HG03103 (cell line): Measurements from ENCODE around the gene KIF26B.
"Not testable (repeated sequence)": the region's sequence is repeated elsewhere in the genome, so short reads cannot be mapped to it uniquely, and the experiment has no call there.

Experiments
- ATAC-seq: cut with Tn5 transposase; IDR thresholded peaks from one replicate; pipeline ENCODE4 v1.9.1; 2021; ENCODE audit warnings: low read depth; ENCODE audit not compliant: unreplicated experiment

The KIF26B gene

DNA sequence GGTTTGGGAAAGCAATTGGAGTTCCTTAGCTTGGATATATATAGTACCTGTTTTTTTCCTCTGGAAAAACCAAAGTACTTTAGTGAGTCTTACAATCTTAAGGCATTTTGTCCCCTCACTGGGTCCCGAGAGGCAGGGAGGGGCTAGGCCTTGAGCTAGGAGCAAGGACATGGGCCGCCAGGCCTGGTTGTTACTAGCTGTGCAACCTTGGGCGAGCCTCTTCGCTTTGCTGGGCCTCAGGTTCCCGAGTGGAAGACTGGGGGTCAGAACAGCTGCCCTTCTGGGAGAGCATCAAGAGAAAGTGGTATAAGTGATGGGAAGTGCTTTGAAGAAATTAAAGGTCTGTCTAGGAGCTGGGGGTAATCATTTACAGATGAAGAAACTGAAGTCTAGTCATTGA lies 553.2 kb downstream of the KIF26B start:
- ATAC-seq, result no peak

DNA sequence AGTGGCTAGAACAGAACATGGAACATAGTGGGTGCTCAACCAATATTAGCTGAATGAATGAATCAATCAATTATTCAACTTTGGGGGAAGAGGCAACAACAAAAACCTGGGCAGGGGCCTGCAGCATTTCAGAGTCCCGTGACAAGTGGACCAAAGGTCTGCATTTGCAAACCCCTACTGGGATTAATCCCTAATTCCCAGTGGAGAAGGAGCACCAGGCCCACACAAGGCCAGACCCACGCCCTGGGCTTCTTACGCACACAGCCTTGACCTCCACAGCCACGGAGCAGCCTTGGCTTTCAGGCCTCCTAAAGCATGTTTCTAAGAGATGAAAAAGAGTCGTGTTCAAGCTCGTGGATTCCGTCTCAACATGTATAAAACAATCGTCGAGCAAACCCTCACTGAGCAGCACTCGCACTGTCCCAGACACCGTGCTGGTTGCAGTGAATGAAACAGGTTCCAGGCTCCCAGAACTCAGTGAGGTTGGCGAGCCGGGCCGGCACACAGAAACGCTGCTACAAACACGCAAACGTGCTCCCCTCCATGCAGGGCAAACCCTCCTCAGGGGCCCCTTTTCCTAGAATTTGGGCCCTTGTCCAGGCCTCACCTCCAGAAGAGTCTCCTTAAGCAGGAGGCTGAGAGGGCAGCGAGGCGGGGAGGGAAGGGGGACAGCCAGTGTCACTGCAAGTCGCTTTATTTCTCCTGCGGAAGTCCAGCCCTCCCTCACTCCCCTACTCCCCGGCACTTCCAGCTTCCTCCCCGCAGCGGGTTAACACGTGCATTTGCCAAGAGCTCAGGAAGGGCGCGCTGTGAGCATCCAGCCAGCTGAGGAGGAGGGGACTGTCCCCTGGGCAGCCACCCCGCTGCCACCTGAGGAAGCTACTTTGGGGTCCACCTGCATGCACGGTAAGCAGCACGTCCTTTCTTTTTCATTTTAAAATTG lies 556.4 kb downstream of the KIF26B start:
- no peak for ATAC-seq

DNA sequence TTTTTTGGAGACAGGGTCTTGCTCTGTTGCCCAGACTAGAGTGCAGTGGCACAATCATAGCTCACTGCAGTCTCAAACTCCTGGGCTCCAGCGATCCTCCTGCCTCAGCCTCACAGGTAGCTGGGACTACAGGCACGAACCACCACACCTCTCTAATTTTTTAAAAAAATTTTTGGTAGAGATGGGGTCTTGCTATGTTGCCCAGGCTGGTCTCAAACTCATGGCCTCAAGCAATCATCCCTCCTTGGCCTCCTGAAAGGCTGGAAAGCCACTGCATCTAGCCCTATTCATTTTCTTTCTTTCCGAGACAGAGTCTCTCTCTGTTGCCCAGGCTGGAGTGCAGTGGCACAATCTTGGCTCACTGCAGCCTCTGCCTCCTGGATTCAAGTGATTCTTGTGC lies 559.2 kb downstream of the KIF26B start:
- ATAC-seq, result not testable (repeated sequence)

DNA sequence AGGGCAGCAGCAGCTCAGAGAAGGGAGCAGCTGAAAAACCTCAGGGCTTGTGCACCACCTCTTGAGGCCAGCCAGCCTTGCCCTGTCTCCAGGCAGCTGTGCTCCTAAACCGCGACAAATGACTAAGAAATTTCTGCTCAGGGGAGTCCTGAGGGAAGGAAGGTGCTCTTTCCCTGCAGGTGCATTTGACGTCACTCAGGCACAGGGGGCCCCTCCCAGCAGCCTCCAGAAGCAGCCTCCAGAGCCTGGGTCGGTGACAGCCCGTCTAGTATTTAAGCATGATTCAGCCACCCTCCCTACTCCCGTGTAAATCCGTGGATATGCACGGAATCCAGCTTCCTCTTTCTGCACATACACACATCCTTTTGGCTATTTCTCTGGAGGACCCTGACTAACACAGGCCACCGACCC lies 560.5 kb downstream of the KIF26B start:
- ATAC-seq, result no peak

DNA sequence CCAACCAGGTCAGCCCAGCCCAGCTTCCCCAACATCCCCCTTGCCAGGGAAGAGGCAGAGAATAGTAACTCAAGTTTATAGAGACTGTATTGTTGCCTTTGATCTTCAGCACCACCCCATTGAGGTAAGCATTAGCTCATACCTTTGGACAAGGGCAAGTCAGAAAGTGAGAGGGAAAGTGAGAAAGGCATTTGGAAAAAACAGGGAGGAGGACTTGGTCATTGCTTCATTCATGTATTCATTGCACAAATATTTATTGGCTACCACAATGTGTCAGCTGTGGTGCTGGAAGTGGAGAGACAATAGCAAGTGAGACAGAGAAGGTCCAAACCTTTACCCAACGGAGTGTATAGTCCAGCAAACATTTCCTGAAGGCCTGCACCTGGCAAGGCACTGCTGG lies 561.2 kb downstream of the KIF26B start:
- ATAC-seq, result no peak

DNA sequence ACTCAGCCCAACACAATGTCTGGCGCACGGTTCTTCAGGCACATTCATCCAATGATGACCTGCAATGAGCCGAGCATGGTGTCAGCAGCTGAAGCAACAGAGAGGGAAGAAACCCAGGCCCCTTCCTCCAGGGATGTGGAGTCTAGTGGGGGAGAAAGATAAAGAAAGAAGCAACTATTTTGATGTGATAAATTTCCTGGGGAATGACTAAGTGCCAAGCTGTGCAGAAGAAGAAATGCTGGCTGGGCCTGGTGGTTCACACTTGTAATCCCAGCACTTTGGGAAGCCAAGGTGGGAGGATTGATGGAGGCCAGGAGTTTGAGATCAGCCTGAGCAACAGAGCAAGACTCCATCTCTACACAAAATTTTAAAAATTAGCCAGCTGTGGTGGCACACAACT lies 561.8 kb downstream of the KIF26B start:
- ATAC-seq, result no peak

DNA sequence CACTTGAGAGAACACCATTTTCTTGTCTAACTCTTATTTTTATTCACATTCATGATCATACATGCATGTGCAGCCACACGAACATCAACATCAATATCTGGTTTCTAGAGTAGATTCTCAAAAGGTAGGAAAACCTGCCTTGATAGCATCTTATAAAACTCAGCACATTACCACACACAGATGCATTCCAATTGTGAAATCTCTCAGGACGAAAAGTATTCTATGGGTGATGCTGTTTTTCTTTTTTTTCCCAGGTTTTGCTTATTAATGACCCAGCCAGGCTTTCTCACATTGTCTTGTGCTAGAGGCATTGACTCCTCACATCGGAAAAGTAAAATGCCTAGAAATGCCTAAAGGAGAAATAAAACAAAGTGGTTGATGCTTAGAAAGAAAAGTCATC lies 562.8 kb downstream of the KIF26B start:
- ATAC-seq, result no peak

DNA sequence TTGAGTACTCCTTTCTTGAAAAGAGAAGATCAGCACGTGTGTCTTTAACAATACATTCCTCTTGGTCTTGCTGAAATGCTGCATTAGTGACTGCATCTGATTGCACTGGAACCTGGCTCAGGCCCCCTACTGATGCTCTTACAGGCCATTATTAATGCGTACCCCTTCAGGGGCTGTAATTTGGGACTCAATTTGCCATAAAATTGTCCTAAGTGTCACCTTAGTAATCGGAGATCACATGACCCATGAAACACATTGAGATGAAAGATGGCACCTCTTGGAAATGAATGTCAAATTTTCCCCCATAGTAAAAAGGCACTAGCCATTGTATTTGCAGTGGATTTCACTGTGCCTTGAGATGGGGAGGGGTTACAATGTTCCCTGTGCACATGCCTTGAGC lies 563.3 kb downstream of the KIF26B start:
- ATAC-seq, result no peak

DNA sequence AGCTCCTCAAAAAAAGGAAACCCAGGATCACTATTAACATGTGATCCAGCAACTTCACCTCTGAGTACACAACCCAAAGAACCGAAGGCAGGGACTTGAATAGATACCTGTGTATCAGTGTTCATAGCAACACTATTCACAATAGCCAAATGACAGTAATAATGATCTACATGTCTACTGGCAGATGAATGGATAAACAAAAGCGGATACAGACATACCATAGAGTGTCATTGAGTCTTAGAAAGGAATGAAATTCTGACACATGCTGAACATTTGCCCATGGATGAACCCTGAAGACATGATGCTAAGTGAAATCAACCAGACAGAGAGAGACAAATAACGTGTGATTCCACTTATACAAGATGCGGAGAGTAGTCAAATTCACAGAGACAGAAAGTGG lies 564.2 kb downstream of the KIF26B start:
- no peak for ATAC-seq

DNA sequence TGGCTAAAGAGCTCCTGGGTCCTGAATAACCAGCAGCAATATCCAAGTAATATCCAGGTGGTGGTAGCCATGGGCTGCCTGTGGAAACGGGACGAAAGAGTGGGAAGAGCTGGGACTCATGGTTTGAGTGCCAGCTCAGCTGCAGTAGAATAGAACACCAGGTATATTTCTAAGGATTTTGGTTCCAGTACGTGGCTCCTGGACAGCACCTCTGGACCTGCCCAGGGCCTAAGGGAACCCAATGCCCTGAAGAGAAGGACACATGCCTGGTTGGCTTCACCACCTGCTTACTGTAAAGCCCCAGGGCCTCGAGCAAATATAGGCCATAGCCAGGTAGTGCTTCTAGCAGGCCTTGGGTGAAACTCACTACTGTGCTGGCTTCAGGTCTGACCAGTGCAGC lies 566.7 kb downstream of the KIF26B start:
- ATAC-seq, result no peak

DNA sequence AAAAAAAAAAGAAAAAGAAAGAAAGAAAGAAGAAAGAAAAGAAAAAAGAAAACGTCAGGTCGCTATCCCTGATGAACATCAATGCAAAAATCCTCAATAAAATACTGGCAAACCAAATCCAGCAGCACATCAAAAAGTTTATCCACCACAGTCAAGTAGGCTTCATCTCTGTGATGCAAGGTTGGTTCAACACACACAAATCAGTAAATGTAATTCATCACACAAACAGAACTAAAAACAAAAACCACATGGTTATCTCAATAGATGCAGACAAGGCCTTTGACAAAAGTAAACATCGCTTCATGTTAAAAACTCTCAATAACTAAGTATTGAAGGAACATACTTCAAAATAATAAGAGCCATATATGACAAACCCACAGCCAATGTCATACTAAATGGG lies 573.2 kb downstream of the KIF26B start:
- ATAC-seq, result not testable (repeated sequence)

DNA sequence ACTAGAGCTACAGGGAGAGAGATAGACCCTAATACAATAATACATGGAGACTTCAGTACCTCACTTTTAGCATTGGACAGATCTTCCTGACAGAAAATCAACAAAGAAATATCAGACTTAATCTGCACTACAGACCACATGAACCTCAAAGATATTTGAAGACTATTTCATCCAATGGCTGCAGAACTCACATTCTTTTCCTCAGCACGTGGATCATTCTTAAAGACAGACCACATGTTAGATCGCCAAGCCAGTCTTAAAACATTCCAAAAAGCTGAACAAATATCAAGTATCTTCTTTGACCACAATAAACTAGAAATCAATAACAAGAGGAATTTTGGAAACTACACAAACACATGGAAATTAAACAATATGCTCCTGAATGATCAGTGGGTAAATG lies 576.0 kb downstream of the KIF26B start:
- ATAC-seq, result no peak

DNA sequence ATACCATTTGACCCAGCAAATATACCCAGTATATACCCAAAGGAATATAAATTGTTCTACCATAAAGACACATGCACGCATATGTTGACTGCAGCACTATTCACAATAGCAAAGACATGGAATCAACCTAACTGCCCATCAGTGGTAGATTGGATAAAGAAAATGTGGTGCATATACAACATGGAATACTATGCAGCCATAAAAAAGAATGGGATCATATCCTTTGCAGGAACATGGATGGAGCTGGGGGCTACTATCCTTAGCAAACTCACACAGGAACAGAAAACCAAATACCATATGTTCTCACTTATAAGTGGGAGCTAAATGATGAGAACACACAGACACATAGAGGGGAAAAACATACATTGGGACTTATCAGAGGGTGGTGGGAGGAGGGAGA lies 585.6 kb downstream of the KIF26B start:
- ATAC-seq, result not testable (repeated sequence)

DNA sequence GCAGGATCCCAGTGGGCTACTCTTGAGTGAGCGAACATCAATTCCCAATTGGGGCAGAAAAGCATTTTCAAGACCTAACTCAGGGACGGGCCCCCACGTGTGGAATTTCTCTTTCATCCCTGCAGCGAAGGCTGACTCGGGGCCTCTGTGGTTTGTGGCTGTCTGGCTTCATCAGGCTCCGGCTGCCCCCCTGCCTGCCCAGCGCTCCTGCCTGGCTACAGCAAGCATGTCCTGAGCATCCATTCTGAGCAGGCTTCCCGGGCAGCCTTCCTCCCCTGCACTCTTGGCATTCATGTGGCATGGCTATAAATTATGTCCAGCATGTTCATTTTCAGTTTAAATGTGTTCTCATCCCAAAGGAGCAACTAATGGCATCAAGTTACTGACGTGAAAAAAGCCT lies 588.1 kb downstream of the KIF26B start:
- ATAC-seq, result no peak

DNA sequence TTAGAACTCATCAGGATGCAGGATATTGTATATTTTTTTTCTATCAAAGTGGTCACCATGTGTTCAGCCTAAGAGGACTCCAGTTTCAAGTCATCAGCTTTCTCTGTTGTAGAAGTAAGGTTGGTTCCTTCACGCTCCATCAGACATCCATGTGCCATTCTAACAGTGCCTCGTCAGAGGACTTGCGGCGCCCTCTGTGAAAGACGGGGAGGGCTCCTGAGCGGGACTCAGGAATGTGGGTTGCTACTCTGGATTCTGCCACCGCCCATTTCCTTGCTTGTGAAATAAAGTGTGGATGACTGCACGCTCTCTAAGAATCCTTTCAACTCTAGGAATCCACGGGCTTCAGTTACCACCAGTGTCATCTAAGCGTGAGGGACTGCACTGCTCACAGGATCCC lies 593.5 kb downstream of the KIF26B start:
- ATAC-seq, result no peak

DNA sequence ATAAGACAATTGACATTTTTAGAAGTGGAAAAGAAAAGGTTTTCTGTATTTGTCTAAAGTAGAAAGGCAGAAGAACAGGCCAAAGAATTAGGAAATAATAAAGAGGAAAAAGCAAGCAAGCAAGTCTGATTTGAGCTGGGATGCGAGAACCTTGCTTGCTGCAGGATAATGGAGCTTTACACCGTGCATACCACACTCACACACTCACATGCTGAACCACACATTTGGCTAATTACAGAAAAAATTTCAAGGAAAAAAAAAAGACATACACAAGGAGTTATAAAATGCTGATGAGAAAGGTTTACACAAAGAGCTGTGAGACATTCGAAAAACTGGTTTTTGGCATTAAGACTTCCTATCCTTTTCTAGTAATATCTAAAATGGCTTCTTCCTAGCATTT lies 593.9 kb downstream of the KIF26B start:
- ATAC-seq, result no peak

DNA sequence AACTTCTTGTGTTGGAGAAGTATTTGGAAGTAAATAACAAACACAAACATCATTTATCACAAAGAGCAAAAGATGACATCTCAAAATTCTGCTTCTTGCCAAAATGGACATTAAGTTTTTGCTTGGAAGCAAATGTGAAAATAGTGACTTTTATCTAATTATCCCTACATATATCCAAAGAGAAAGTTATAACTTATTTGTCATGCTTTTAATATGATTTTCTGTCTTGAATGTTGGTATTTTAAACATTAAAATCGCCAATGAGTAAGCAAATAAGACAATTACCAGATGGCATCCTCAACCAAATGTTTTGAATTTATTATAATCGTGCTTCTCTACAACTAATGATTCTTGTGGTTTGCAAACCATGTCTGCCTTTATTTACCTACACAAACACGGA lies 594.3 kb downstream of the KIF26B start:
- ATAC-seq, result no peak

DNA sequence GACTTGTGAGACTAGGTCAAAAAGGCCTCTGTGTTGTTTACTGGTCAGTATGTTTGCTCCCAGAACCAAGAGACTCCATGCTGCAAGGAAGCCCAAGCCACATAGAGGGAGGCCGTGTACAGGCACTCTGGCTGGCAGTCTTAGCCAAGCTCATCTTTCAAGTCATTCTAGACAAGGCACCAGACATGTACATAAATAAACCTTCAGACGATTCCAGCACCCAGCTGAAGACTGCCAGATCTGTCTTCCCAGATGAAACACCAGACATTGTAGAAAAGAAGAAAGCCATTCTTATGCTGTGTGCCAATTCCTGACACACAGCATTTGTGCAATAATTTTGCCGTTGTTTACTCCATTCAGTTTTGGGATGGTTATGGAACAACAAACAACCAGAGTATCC lies 595.5 kb downstream of the KIF26B start:
- no peak for ATAC-seq

DNA sequence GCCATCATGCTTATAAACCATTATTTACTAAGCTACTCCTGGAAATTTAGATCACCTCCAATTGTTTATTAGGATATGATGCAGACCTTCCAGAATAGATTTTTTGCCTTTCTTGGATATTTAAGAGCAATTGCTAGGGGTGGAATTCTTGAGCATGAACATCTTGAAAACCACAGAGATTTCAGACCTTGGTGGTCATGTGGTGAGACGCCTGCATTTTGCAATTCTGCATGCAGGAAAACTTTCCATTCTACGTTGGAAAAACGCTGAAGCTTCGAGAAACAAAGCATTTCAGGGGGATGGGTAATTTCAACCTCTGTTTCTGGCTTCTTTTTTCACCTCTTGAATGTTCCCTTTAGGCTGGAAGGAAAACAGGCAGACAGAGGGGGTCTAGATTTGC lies 596.3 kb downstream of the KIF26B start:
- no peak for ATAC-seq

DNA sequence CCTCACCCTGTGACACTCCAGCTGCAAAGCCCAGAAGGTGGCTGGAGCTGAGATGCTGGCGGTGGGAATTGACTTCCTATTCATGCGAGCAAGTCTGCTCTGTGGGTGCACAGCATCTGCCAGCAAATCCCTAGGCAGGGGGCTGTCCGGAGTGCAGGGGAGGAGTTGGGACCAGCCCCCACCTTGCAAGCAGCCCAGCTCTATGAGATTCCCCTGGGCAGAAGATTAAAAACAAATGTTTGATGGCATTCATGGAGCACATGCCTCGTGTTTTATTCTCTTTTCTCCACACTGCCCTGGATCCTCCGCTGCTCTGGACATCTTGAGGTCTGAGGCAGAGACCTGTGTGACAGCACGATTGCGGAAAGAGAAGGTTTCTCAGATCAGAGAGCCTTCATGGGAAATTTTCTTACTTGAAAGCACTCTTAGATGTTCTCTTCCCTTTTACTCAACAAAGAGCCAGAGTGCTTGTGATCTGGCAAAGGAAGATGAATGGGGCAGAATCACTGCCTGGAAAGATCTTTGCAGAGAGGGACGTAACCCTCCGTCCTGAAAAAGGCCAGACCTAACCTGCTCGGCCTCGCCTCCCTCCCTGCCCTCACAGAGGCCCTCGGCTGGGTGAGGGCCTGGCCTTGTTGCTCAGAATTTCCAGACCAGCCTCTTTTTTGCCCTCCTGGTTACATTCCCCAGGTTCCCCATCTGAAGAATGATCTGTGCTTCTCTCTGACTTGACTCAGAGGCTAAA lies 597.1 kb downstream of the KIF26B start:
- no peak for ATAC-seq

DNA sequence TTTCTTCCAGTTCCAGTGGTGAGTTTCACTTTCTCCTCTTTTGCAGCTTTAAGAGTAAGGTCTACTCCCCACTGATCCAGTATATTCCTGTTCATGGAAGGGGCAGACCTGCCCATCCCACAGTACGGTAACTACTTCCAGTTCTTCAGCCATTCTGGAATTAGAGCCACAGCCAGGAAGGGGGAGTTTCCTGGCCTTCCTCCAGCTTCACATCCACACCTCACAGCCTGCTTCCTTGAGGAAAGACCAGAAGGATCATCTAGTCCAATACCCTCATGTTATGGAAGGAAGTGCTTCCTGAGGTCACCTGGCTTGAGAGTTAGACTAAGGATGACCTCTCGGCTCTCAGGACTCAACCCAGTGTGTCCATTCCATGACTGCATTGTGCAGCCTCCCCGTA lies 597.8 kb downstream of the KIF26B start:
- no peak for ATAC-seq

DNA sequence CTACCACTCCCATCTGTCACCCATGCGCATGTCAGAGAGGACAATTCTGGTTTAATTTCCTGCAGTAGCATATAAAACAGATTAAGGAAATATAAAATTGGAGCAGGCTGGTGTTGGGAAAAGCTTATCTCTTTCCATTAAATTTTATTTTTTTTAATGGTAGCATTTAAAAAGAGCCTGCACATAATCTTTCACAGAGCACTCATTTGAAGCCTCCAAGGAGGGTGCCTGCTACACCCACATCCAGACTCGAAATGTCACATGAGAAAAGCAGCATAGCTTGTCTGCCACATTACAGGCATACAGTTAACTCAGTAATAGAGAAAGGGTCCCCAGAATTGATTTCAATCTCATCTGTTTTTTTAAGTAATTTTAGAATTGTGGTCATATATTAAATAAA lies 599.0 kb downstream of the KIF26B start:
- no peak for ATAC-seq
